ENCODE measurements around the gene SLC39A3.
A peak's percentile ranks its signal among the peaks of the same experiment; 100 is the strongest.

SLC39A3 gene

DNA sequence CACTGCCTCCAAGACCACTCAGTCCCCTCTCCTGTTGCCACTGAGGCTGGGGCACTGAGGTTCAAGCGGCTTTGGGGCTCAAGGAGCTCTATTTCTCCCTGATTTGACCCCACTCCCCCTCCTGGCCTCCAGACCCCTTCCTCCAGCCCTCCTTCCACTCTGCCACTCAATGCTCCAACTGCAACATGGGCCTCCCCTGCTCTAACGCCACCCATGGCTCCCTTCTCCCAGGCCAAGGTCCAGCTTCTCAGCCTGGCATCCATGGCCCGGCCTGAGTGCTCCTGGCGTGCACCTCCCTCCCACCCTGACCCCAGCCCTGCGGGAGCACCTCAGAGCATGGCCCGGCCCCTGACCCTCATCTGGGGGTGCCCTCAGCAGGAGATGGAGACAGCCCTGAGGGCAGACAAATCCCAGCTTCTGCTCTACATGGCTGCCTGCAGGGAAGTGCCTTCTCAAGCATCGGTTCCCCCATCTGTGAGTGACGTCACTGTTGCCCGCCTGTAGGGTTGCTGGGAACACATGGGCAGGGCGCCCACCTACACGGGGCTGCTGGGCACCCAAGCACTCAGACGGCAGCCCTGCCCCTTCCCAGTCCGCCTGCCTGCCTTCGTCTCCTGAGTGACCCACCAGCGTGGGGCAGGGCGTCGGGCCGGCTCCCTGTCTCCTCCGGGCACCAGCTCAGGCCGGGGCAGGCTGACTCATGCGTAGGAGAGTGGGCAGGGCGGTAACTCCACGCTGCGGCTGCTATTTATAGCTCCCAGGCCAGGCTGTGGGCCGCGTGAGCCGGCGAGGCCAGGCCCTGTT lies 17.1 kb downstream of the SLC39A3 start:
- H3F3A ChIP-seq (ENCODE audit: control insufficient read depth, insufficient read depth), result no peaks in the 10 kb centered on the region
- no peaks in the 10 kb centered on the region for H3K9me2 ChIP-seq (replicated peaks; ENCODE audit: control insufficient read depth, low read length)
- H3K36me3 ChIP-seq (ENCODE audit: control insufficient read depth, low read length), result no peaks in the 10 kb centered on the region
- no peak overlapping the region for H3K4me2 ChIP-seq (ENCODE audit: low read length)
- no peak overlapping the region for H3K27ac ChIP-seq (ENCODE audit: low read depth, low read length)
- no peaks in the 10 kb centered on the region for H3K9me3 ChIP-seq (ENCODE audit: control insufficient read depth, insufficient read depth, low read length)
- H3K27me3 ChIP-seq (ENCODE audit: control insufficient read depth, low read length), result peaks cover 36% of the 10 kb centered on the region
- no peaks in the 10 kb centered on the region; the same call in 1 of the 2 replicates for H4K20me1 ChIP-seq (ENCODE audit: control insufficient read depth, insufficient read depth, low read depth, low read length)
- TF ChIP-seq EZH2phosphoT487 (IDR thresholded peaks at IDR 0.05; ENCODE audit: borderline replicate concordance, low read length), result no peak
- TF ChIP-seq, protein P1, sequence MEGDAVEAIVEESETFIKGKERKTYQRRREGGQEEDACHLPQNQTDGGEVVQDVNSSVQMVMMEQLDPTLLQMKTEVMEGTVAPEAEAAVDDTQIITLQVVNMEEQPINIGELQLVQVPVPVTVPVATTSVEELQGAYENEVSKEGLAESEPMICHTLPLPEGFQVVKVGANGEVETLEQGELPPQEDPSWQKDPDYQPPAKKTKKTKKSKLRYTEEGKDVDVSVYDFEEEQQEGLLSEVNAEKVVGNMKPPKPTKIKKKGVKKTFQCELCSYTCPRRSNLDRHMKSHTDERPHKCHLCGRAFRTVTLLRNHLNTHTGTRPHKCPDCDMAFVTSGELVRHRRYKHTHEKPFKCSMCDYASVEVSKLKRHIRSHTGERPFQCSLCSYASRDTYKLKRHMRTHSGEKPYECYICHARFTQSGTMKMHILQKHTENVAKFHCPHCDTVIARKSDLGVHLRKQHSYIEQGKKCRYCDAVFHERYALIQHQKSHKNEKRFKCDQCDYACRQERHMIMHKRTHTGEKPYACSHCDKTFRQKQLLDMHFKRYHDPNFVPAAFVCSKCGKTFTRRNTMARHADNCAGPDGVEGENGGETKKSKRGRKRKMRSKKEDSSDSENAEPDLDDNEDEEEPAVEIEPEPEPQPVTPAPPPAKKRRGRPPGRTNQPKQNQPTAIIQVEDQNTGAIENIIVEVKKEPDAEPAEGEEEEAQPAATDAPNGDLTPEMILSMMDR (IDR thresholded peaks at IDR 0.05; ENCODE audit: low read depth, low read length, poor library complexity, severe bottlenecking), result no peak
- H3K4me3 ChIP-seq (ENCODE audit: low read length), result no peak overlapping the region
- peaks cover 39% of the 10 kb centered on the region for H3K4me1 ChIP-seq (ENCODE audit: control insufficient read depth, low read length)
- H3K79me2 ChIP-seq (ENCODE audit: control insufficient read depth, low read length), result no peaks in the 10 kb centered on the region

DNA sequence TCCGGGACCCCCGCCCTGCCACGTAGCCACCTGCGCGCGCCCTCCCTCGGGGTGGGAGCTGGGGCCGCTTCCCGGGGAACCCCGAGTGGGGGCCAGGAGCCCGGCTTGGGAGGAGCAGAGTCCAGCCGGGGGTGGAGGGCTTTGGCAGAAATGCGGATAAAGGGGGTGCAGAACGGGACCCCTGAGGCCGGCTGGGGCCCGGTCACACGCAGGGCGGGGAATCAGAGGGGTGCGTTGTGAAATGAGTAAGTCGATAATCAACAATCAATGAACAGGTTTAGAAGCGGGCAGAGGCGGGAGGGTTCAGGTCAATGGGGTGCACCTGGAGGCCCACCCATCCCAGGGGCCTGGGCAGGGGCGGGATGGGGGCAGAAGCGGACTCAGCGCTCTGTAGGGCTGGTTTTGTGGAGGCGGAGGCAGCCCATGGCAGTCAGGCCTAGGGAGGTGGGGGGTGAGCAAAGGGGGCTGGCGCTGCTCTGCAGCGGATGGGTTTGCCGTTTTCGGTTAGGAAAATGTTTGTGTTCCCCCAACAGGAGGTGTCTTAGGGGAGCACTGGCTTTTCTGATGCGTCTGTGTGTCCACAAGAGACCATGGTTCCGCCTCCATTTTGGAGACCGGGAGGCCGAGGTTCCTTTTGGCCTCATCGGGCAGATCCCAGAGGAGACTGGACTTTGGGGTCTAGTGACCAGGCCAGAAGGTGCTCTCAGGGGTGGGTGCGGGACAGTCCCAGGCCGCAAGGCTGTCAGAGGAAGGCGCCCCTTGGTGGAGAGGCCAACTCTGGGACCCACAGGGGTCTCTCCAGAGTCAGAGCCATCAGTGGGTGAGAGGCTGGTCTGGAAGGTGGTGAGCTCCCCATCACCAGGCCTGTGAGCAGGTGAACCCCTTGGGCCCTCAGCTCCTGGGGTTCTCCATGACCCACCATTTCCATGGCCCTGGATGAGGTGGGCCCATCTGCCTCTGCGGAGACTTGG lies 18.0 kb downstream of the SLC39A3 start:
- TF ChIP-seq, protein P1 (IDR thresholded peaks at IDR 0.05; ENCODE audit: low read depth, low read length, poor library complexity, severe bottlenecking), result peak; percentile 10
- no peak for TF ChIP-seq EZH2phosphoT487 (IDR thresholded peaks at IDR 0.05; ENCODE audit: borderline replicate concordance, low read length)
- no peaks in the 10 kb centered on the region for H3K79me2 ChIP-seq (ENCODE audit: control insufficient read depth, low read length)
- peaks cover 37% of the 10 kb centered on the region for H3K4me1 ChIP-seq (ENCODE audit: control insufficient read depth, low read length)
- peaks cover 35% of the 10 kb centered on the region for H3K27me3 ChIP-seq (ENCODE audit: control insufficient read depth, low read length)
- no peaks in the 10 kb centered on the region for H3K9me2 ChIP-seq (replicated peaks; ENCODE audit: control insufficient read depth, low read length)
- H3K36me3 ChIP-seq (ENCODE audit: control insufficient read depth, low read length), result no peaks in the 10 kb centered on the region
- no peaks in the 10 kb centered on the region for H3F3A ChIP-seq (ENCODE audit: control insufficient read depth, insufficient read depth)
- peak overlapping the region; percentile 72 for H3K4me3 ChIP-seq (ENCODE audit: low read length)
- H3K4me2 ChIP-seq (ENCODE audit: low read length), result peak overlapping the region; percentile 79
- H3K27ac ChIP-seq (ENCODE audit: low read depth, low read length), result no peak overlapping the region
- no peaks in the 10 kb centered on the region; the same call in 1 of the 2 replicates for H4K20me1 ChIP-seq (ENCODE audit: control insufficient read depth, insufficient read depth, low read depth, low read length)
- H3K9me3 ChIP-seq (ENCODE audit: control insufficient read depth, insufficient read depth, low read length), result no peaks in the 10 kb centered on the region

DNA sequence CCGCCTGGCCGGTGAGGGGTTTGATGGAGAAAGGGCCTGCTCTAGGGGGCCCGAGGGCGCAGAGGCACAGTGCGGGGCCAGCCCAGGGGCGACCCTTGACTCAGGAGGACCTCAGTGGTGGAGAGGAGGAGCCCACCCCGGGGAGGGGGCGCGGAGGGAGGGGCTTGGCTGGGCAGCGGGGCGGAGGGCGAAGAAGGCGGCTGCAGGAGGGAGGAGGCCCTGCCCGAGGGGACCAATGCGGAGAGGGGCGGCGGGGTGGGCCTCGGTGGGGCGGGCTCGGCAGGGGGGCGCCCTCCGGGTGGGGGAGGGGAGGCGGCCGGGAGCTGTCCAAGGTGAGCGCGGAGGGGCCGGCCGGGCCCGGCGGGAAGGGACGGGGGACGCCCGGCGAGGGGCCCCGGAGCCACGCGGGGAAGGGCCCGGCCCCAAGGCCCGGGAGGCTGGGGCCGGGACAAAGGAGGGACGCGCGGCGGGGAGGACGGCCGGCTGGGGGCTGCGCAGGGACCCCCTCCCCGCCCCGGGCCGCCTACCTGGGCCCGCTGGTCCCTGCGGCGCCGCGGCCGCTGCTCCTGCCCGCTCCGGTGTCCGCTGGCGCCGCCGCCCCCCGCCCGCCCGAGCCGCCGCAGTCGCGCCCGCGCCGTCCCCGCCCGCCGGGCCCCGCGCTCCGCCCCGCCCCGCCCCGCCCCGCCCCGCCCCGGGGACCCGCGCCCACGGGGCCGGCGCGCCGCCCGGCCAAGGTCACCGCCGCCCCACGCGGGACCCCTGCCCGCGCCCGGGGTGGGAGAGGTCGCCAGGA lies 18.8 kb downstream of the SLC39A3 start, which contains the start of gene DIRAS1:
DIRAS1 (minus strand) TSS at position 596 of the 793 bp plus-strand sequence. CDS start 3,566 bp downstream, outside the sequence.
- peak within 1 kb of the TSS; percentile 79 for H3K4me2 ChIP-seq (ENCODE audit: low read length)
- H3F3A ChIP-seq (ENCODE audit: control insufficient read depth, insufficient read depth), result no peaks in the 10 kb centered on the region
- H3K9me2 ChIP-seq (replicated peaks; ENCODE audit: control insufficient read depth, low read length), result no peaks in the 10 kb centered on the region
- no peak within 1 kb of the TSS for H3K27ac ChIP-seq (ENCODE audit: low read depth, low read length)
- H4K20me1 ChIP-seq (ENCODE audit: control insufficient read depth, insufficient read depth, low read depth, low read length), result no peaks in the 10 kb centered on the region
- peaks cover 29% of the 10 kb centered on the region for H3K27me3 ChIP-seq (ENCODE audit: control insufficient read depth, low read length)
- H3K9me3 ChIP-seq (ENCODE audit: control insufficient read depth, insufficient read depth, low read length), result peaks cover under 1% of the 10 kb centered on the region; the same call in 1 of the 2 replicates
- TF ChIP-seq EZH2phosphoT487 (IDR thresholded peaks at IDR 0.05; ENCODE audit: borderline replicate concordance, low read length), result no peak
- TF ChIP-seq, protein P1 (IDR thresholded peaks at IDR 0.05; ENCODE audit: low read depth, low read length, poor library complexity, severe bottlenecking), result no peak
- peak within 1 kb of the TSS; percentile 72 for H3K4me3 ChIP-seq (ENCODE audit: low read length)
- peaks cover 33% of the 10 kb centered on the region for H3K4me1 ChIP-seq (ENCODE audit: control insufficient read depth, low read length)
- H3K79me2 ChIP-seq (ENCODE audit: control insufficient read depth, low read length), result no peaks in the 10 kb centered on the region
- H3K36me3 ChIP-seq (ENCODE audit: control insufficient read depth, low read length), result peaks cover under 1% of the 10 kb centered on the region

Data from DOHH2 (cell line).